ENCODE results near the gene SELE.

The SELE gene

GRCh38 chr1:169707912-169708604 is 25.8 kb downstream of the SELE start:
- H3K9me3 ChIP-seq (ENCODE audit: control insufficient read depth, insufficient read depth, low read length) = no peaks in the 10 kb centered on the region
- H3K36me3 ChIP-seq (ENCODE audit: control insufficient read depth, low read length) = peaks cover 48% of the 10 kb centered on the region
- H4K20me1 ChIP-seq (ENCODE audit: control insufficient read depth, insufficient read depth, low read depth, low read length) = no peaks in the 10 kb centered on the region
- TF ChIP-seq EZH2phosphoT487 (IDR thresholded peaks at IDR 0.05; ENCODE audit: borderline replicate concordance, low read length) = no peak
- no peaks in the 10 kb centered on the region for H3K9me2 ChIP-seq (replicated peaks; ENCODE audit: control insufficient read depth, low read length)
- 0 out of 2 replicates have a peak, but pooled peaks cover 2% of the 10 kb centered on the region for H3F3A ChIP-seq (ENCODE audit: control insufficient read depth, insufficient read depth)
- H3K27ac ChIP-seq (ENCODE audit: low read depth, low read length) = 0 out of 2 replicates have a peak overlapping the region, but pooled peaks have one; percentile 8
- H3K27me3 ChIP-seq (ENCODE audit: control insufficient read depth, low read length) = no peaks in the 10 kb centered on the region
- peak overlapping the region; percentile 75 for H3K4me3 ChIP-seq (ENCODE audit: low read length)
- H3K4me2 ChIP-seq (ENCODE audit: low read length) = peak overlapping the region; percentile 88
- H3K4me1 ChIP-seq (ENCODE audit: control insufficient read depth, low read length) = peaks cover 66% of the 10 kb centered on the region
- peaks cover 3% of the 10 kb centered on the region; the same call in 1 of the 2 replicates for H3K79me2 ChIP-seq (ENCODE audit: control insufficient read depth, low read length)

DNA sequence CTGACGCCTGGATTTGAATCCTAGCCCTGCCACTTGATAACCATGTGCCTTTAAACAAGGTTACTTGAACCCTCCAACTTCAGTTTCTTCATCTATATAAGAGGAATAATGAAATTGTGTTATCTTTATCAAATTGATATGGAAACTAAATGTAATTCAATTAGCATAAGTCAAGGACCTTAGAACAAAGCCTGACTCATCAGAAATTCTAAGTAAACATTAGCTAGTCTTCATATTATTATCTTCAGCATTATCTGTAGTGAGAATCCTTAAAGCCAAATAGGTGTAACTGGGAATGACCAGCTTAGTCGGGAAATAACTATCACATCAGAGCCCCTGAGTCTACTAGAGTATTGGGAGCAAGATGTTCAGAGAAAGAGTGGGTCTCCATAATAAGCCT is 29.1 kb downstream of the SELE start:
- Histone ChIP-seq H3K9me3 (ENCODE audit: control insufficient read depth, insufficient read depth, low read length) (no peaks in the 10 kb centered on the region), H3F3A (ENCODE audit: control insufficient read depth, insufficient read depth) (0 out of 2 replicates have a peak, but pooled peaks cover 4% of the 10 kb centered on the region), H3K27me3 (ENCODE audit: control insufficient read depth, low read length) (no peaks in the 10 kb centered on the region), H3K9me2 (replicated peaks; ENCODE audit: control insufficient read depth, low read length) (no peaks in the 10 kb centered on the region), H3K27ac (ENCODE audit: low read depth, low read length) (no peak overlapping the region), H3K79me2 (ENCODE audit: control insufficient read depth, low read length) (no peaks in the 10 kb centered on the region; the same call in 1 of the 2 replicates), H3K36me3 (ENCODE audit: control insufficient read depth, low read length) (peaks cover 73% of the 10 kb centered on the region), H3K4me1 (ENCODE audit: control insufficient read depth, low read length) (peaks cover 78% of the 10 kb centered on the region), H4K20me1 (ENCODE audit: control insufficient read depth, insufficient read depth, low read depth, low read length) (no peaks in the 10 kb centered on the region), H3K4me2 (ENCODE audit: low read length) (no peak overlapping the region), H3K4me3 (ENCODE audit: low read length) (no peak overlapping the region)
- no peak for TF ChIP-seq CTCF (IDR thresholded peaks at IDR 0.05; ENCODE audit: low read depth, low read length, poor library complexity, severe bottlenecking)
- TF ChIP-seq EZH2phosphoT487 (IDR thresholded peaks at IDR 0.05; ENCODE audit: borderline replicate concordance, low read length) = no peak

DNA sequence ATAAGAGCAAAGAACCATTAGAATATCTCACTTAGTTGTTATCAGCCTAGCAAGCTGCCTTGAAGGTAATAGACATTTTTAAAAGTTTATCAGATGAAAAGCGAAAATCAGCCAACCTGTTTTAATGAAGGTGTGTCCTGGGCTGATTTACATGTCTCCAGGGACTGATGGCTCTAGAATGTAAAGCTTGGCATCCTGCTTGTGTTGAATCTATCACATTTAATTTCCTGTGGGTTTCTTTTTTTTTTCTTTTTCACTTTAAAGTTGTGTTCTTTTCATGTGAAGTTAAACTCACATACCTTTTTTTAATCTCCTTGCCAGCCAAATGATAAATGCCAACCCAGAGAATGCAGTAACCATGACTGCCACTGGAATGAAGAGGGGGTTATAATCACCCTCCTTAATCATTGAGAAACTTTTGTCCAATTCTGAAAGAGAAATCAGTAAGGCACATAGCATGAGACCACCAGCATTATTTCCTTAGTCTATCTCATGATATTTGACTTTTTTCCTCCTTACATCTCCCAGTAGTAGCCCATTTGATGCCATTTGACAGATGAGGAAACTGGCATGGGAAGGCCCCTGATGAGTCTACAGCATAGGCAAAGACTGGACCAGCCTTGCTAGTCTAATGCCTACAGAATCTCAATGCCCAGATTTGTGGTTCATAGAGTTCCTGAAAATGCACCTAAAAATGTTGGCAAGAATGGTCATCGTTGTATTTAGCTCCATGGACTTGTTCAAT is 32.4 kb downstream of the SELE start:
- peaks cover 81% of the 10 kb centered on the region for H3K4me1 ChIP-seq (ENCODE audit: control insufficient read depth, low read length)
- H3K27me3 ChIP-seq (ENCODE audit: control insufficient read depth, low read length) = no peaks in the 10 kb centered on the region
- no peaks in the 10 kb centered on the region for H3K9me2 ChIP-seq (replicated peaks; ENCODE audit: control insufficient read depth, low read length)
- H4K20me1 ChIP-seq (ENCODE audit: control insufficient read depth, insufficient read depth, low read depth, low read length) = no peaks in the 10 kb centered on the region
- peak overlapping the region; percentile 65 for H3K4me2 ChIP-seq (ENCODE audit: low read length)
- peak overlapping the region; percentile 47 for H3K27ac ChIP-seq (ENCODE audit: low read depth, low read length)
- H3K36me3 ChIP-seq (ENCODE audit: control insufficient read depth, low read length) = peaks cover 72% of the 10 kb centered on the region
- 0 out of 2 replicates have a peak, but pooled peaks cover 4% of the 10 kb centered on the region for H3F3A ChIP-seq (ENCODE audit: control insufficient read depth, insufficient read depth)
- H3K9me3 ChIP-seq (ENCODE audit: control insufficient read depth, insufficient read depth, low read length) = no peaks in the 10 kb centered on the region
- no peak for TF ChIP-seq EZH2phosphoT487 (IDR thresholded peaks at IDR 0.05; ENCODE audit: borderline replicate concordance, low read length)
- no peak for TF ChIP-seq CTCF (IDR thresholded peaks at IDR 0.05; ENCODE audit: low read depth, low read length, poor library complexity, severe bottlenecking)
- peak overlapping the region; percentile 45 for H3K4me3 ChIP-seq (ENCODE audit: low read length)
- no peaks in the 10 kb centered on the region for H3K79me2 ChIP-seq (ENCODE audit: control insufficient read depth, low read length)

Measured in DOHH2 (cell line).